Tibial nerve (tissue), 4 donors: ENCODE data around the gene MMS22L. TPM values are rescaled to one million over a fixed set of nuclear protein-coding genes. Genes with fewer than 3 reads are reported as not detected.

Experiments
- DNase-seq, 2 donors: peaks; one replicate each; pipeline ENCODE4 v3.0.0-alpha.2; 2019; ENCODE audit warnings: low spot score in 2 of 2
- H3K27ac ChIP-seq, 4 donors: fragments of 200-600 bp; sonication (generic) in 3 of 4; one replicate each; pipeline ENCODE4 v1.5.1; 2017 to 2019; ENCODE audit warnings: mild to moderate bottlenecking in 1 of 4
- H3K27me3 ChIP-seq, 2 donors: fragments of 200-600 bp; sonication (generic) in 1 of 2; one replicate each; pipeline versions ENCODE4 v1.5.1 to v1.6.0; 2017 to 2019
- H3K36me3 ChIP-seq, 3 donors: fragments of 200-600 bp; sonication (generic); one replicate each; pipeline ENCODE4 v1.5.1; 2018 to 2019
- H3K4me1 ChIP-seq, 4 donors: fragments of 200-600 bp; sonication (generic) in 3 of 4; one replicate each; pipeline ENCODE4 v1.5.1; 2017 to 2019
- H3K4me3 ChIP-seq, 4 donors: fragments of 200-600 bp; sonication (generic) in 3 of 4; one replicate each; pipeline ENCODE4 v1.5.1; 2017 to 2019; ENCODE audit warnings: mild to moderate bottlenecking in 1 of 4, moderate library complexity in 1 of 4
- H3K9me3 ChIP-seq, 4 donors: fragments of 200-600 bp; sonication (generic) in 3 of 4; one replicate each; pipeline ENCODE4 v1.5.1; 2017 to 2019
- CTCF ChIP-seq, 5 experiments: fragments of 200-600 bp in 3 of 5; fragments of 450-650 bp in 2 of 5; sonication (generic) in 3 of 5; IDR thresholded peaks; one replicate each; pipeline ENCODE4 v1.5.1; 2016 to 2019; ENCODE audit warnings: antibody characterized with exemption in 5 of 5, mild to moderate bottlenecking in 3 of 5, moderate library complexity in 2 of 5
- EP300 ChIP-seq, 2 donors: sonication (generic); formaldehyde crosslinking; IDR thresholded peaks; one replicate each; pipeline ENCODE4 v1.6.1; 2017; ENCODE audit warnings: antibody characterized with exemption in 2 of 2, mild to moderate bottlenecking in 1 of 2
- POLR2A ChIP-seq, 2 donors: fragments of 450-650 bp; IDR thresholded peaks; one replicate each; pipeline ENCODE4 v1.6.1; 2017; ENCODE audit warnings: antibody characterized with exemption in 2 of 2, mild to moderate bottlenecking in 2 of 2, moderate library complexity in 2 of 2
- WGBS, 2 donors: methylation state at CpG; one replicate each; pipeline ENCODE4 v1.1.5; 2018; 5-methylcytosine and 5-hydroxymethylcytosine counted together
- total RNA-seq, 4 donors: library from RNA; depleted of rRNA; stranded (reverse); fragments of >200 nt; gene quantifications; one replicate each; pipeline ENCODE4 v1.1.0, GENCODE V29; 2016

The MMS22L gene
- total RNA-seq, 4 donors from 2014 or later, result 7.3 to 10.9 (median 8.4) TPM

DNA sequence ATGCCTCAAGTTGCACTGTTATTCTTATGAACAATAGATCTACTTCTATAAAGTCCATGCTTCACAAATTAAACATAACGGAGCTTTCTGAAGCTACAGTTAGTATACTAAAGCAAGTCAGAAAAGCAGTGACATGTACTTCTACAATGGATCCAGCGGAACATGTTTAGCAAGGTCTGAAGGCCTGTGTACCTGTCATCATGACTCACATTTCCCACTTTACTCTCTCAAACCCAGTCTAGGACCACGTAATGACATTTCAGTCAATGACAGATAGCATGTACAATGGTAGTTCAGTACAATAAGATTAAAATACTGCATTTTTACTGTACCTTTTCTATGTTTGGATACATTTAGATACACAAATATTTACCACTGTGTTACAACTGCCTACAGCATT is 132.1 kb downstream of the MMS22L start:
- Histone ChIP-seq H3K9me3 (no peaks in the 10 kb centered on the region), H3K36me3 (peaks cover 0 to 13% (median 0%) of the 10 kb centered on the region in 3 donors), H3K27ac (no peak overlapping the region), H3K4me3 (no peak overlapping the region), H3K27me3 (no peaks in the 10 kb centered on the region), H3K4me1 (no peaks in the 10 kb centered on the region)
- DNase-seq, result no peak
- 91 to 97% methylated on average over 3 of the region's 3 CpGs for WGBS, 2 donors
- TF ChIP-seq EP300 (IDR thresholded peaks at IDR 0.05) (no peak), POLR2A (IDR thresholded peaks at IDR 0.05) (no peak), CTCF (IDR thresholded peaks at IDR 0.05) (no peak)

- no peaks in the 10 kb centered on the region for H3K4me1 ChIP-seq
- H3K36me3 ChIP-seq, result peaks cover 0 to 13% (median 0%) of the 10 kb centered on the region in 3 donors
- no peak overlapping the region for H3K4me3 ChIP-seq
- no peaks in the 10 kb centered on the region for H3K9me3 ChIP-seq
- H3K27ac ChIP-seq, result no peak overlapping the region
- no peak for DNase-seq
- WGBS, 2 donors, result 98 to 100% methylated on average over 1 of the region's 1 CpG
- TF ChIP-seq EP300 (IDR thresholded peaks at IDR 0.05), result no peak
- TF ChIP-seq CTCF (IDR thresholded peaks at IDR 0.05), result no peak
- no peak for TF ChIP-seq POLR2A (IDR thresholded peaks at IDR 0.05)
- H3K27me3 ChIP-seq, result no peaks in the 10 kb centered on the region
Observed at GRCh38 chr6:97147421-97147820, 135.6 kb downstream of the MMS22L start.

- no peak for TF ChIP-seq CTCF (IDR thresholded peaks at IDR 0.05)
- Histone ChIP-seq H3K27me3 (no peaks in the 10 kb centered on the region), H3K4me3 (no peak overlapping the region), H3K36me3 (peaks cover 0 to 8% (median 0%) of the 10 kb centered on the region in 3 donors), H3K9me3 (no peaks in the 10 kb centered on the region), H3K4me1 (no peaks in the 10 kb centered on the region), H3K27ac (no peak overlapping the region)
- no peak for DNase-seq
- WGBS, 2 donors, result 100% methylated on average over 1 of the region's 1 CpG
Observed at GRCh38 chr6:97145691-97146090, 137.3 kb downstream of the MMS22L start.

- H3K4me1 ChIP-seq, result no peaks in the 10 kb centered on the region
- no peak for DNase-seq
Observed at GRCh38 chr6:97141756-97142155, 141.3 kb downstream of the MMS22L start.

GRCh38 chr6:97138581-97138980 is 144.4 kb downstream of the MMS22L start:
- H3K4me1 ChIP-seq, result no peaks in the 10 kb centered on the region
- no peaks in the 10 kb centered on the region for H3K9me3 ChIP-seq
- H3K27ac ChIP-seq, result no peak overlapping the region
- H3K36me3 ChIP-seq, result no peaks in the 10 kb centered on the region
- WGBS, 2 donors, result 89 to 96% methylated on average over 1 of the region's 1 CpG
- no peak overlapping the region for H3K4me3 ChIP-seq
- no peaks in the 10 kb centered on the region for H3K27me3 ChIP-seq
- TF ChIP-seq EP300 (IDR thresholded peaks at IDR 0.05) (no peak), CTCF (IDR thresholded peaks at IDR 0.05) (no peak), POLR2A (IDR thresholded peaks at IDR 0.05) (no peak)
- DNase-seq, result no peak

More at GRCh38 chr6:97141756-97142155, 141.3 kb downstream of the MMS22L start:
- Histone ChIP-seq H3K4me3 (no peak overlapping the region), H3K9me3 (no peaks in the 10 kb centered on the region), H3K27ac (no peak overlapping the region), H3K27me3 (no peaks in the 10 kb centered on the region), H3K36me3 (no peaks in the 10 kb centered on the region)
- TF ChIP-seq POLR2A (IDR thresholded peaks at IDR 0.05), result no peak
- TF ChIP-seq CTCF (IDR thresholded peaks at IDR 0.05), result no peak
- TF ChIP-seq EP300 (IDR thresholded peaks at IDR 0.05), result no peak
